Limb (tissue), 2 donors: ENCODE results near the gene CYS1.
"Not testable (repeated sequence)": the region's sequence is repeated elsewhere in the genome, so short reads cannot be mapped to it uniquely, and the experiment has no call there.

Source experiments
- DNase-seq, 2 donors: peaks; one replicate each; pipeline ENCODE4 v3.0.0-alpha.2; 2016; ENCODE audit errors: extremely low spot score in 2 of 2

CYS1 gene

GRCh38 chr2:10094271-10094814 is 14.1 kb upstream of the CYS1 start:
- DNase-seq = peak in 1 of 2 donors; percentile 47

GRCh38 chr2:10091889-10092244 is 11.7 kb upstream of the CYS1 start:
- DNase-seq = not testable (repeated sequence)

- no peak for DNase-seq
Measured at GRCh38 chr2:10091182-10091888, 11.1 kb upstream of the CYS1 start.

GRCh38 chr2:10089565-10090190 is 9.5 kb upstream of the CYS1 start:
- no peak for DNase-seq

GRCh38 chr2:10087360-10087759 is 7.1 kb upstream of the CYS1 start:
- DNase-seq = no peak

- DNase-seq = no peak
Measured at GRCh38 chr2:10086950-10087349, 6.7 kb upstream of the CYS1 start.

- no peak for DNase-seq
Measured at GRCh38 chr2:10085668-10086059, 5.5 kb upstream of the CYS1 start.

- no peak for DNase-seq
Measured at GRCh38 chr2:10085043-10085667, 4.9 kb upstream of the CYS1 start.

- DNase-seq = no peak
Measured at GRCh38 chr2:10084223-10084865, 4.1 kb upstream of the CYS1 start.

- DNase-seq = no peak
Measured at GRCh38 chr2:10083692-10084211, 3.5 kb upstream of the CYS1 start.

- no peak for DNase-seq
Measured at GRCh38 chr2:10083046-10083445, 2.8 kb upstream of the CYS1 start.

GRCh38 chr2:10080536-10081304 is 509 bp upstream of the CYS1 start:
- DNase-seq = peak in 1 of 2 donors; percentile 52

- peak in 1 of 2 donors; percentile 64 for DNase-seq
Measured at GRCh38 chr2:10079266-10079869, 843 bp downstream of the CYS1 start.

- DNase-seq = no peak
Measured at GRCh38 chr2:10078704-10079265, 1.4 kb downstream of the CYS1 start.

- DNase-seq = no peak
Measured at GRCh38 chr2:10078001-10078400, 2.2 kb downstream of the CYS1 start.

GRCh38 chr2:10076988-10077527 is 3.2 kb downstream of the CYS1 start:
- no peak for DNase-seq

GRCh38 chr2:10076511-10076910 is 3.7 kb downstream of the CYS1 start:
- DNase-seq = no peak

- no peak for DNase-seq
Measured at GRCh38 chr2:10075571-10076209, 4.5 kb downstream of the CYS1 start.

- DNase-seq = no peak
Measured at GRCh38 chr2:10075101-10075500, 5.1 kb downstream of the CYS1 start.

- DNase-seq = no peak
Measured at GRCh38 chr2:10073706-10074105, 6.5 kb downstream of the CYS1 start.
